Keratinocyte (primary cell): ENCODE results near the gene FUT6. TPM values are rescaled to one million over a fixed set of nuclear protein-coding genes. Genes with fewer than 3 reads are reported as not detected.

Experiments
- DNase-seq: peaks from one replicate; pipeline ENCODE4 v3.0.0-alpha.2; 2011; ENCODE audit warnings: low read depth, missing footprints, low spot score
- FAIRE-seq: peaks from 2 replicates; lab custom pipeline; 2011; peaks lifted over from hg19 to GRCh38; lab: Jason Lieb, UNC
- H2AFZ ChIP-seq: 2 replicates; pipeline ENCODE4 v1.6.0; 2012; ENCODE audit warnings: low read length, control low read depth, inconsistent platforms; ENCODE audit not compliant: control insufficient read depth
- H3K27ac ChIP-seq: 2 replicates; pipeline ENCODE4 v1.5.1; 2011; ENCODE audit warnings: low read length; ENCODE audit not compliant: control insufficient read depth, insufficient read depth
- H3K27me3 ChIP-seq: 3 replicates; pipeline ENCODE4 v1.6.0; 2011; ENCODE audit warnings: low read length; ENCODE audit not compliant: control insufficient read depth, insufficient read depth; ENCODE audit errors: extremely low read depth
- H3K36me3 ChIP-seq, 2 experiments: 2 replicates in 1 of 2; 3 replicates in 1 of 2; pipeline ENCODE4 v1.5.1; 2011; ENCODE audit warnings: low read length in 2 of 2, mild to moderate bottlenecking in 1 of 2; ENCODE audit not compliant: control insufficient read depth in 2 of 2, insufficient read depth in 2 of 2; ENCODE audit errors: extremely low read depth in 1 of 2
- H3K4me1 ChIP-seq: 3 replicates; pipeline ENCODE4 v1.5.1; 2011; ENCODE audit warnings: low read length; ENCODE audit not compliant: control insufficient read depth, insufficient read depth; ENCODE audit errors: extremely low read depth
- H3K4me2 ChIP-seq: 3 replicates; pipeline ENCODE4 v1.6.0; 2011; ENCODE audit warnings: low read depth, low read length; ENCODE audit not compliant: control insufficient read depth, insufficient read depth; ENCODE audit errors: extremely low read depth
- H3K4me3 ChIP-seq, 3 experiments: fragments of 200-600 bp in 1 of 3; sonication (generic) in 1 of 3; 2 replicates in 2 of 3; 3 replicates in 1 of 3; pipeline ENCODE4 v1.5.1; 2011 to 2016; ENCODE audit warnings: low read length in 3 of 3, mild to moderate bottlenecking in 3 of 3, control low read depth in 2 of 3, inconsistent platforms in 1 of 3, low read depth in 1 of 3, mixed read lengths in 1 of 3, mixed run types in 1 of 3, moderate library complexity in 1 of 3; ENCODE audit not compliant: control insufficient read depth in 2 of 3, insufficient read depth in 2 of 3; ENCODE audit errors: extremely low read depth in 1 of 3
- H3K79me2 ChIP-seq: 2 replicates; pipeline ENCODE4 v1.6.0; 2012; ENCODE audit warnings: low read length; ENCODE audit not compliant: control insufficient read depth, insufficient read depth
- H3K9ac ChIP-seq: 3 replicates; pipeline ENCODE4 v1.6.0; 2011; ENCODE audit warnings: low read length; ENCODE audit not compliant: control insufficient read depth, insufficient read depth; ENCODE audit errors: extremely low read depth
- H3K9me1 ChIP-seq: 3 replicates; pipeline ENCODE4 v1.6.0; 2011; ENCODE audit warnings: low read length; ENCODE audit not compliant: control insufficient read depth, insufficient read depth; ENCODE audit errors: extremely low read depth
- H3K9me3 ChIP-seq: 2 replicates; pipeline ENCODE4 v1.5.1; 2012; ENCODE audit warnings: low read depth, low read length; ENCODE audit not compliant: control insufficient read depth
- H4K20me1 ChIP-seq: 3 replicates; pipeline ENCODE4 v1.6.0; 2011; ENCODE audit warnings: low read length; ENCODE audit not compliant: control insufficient read depth, insufficient read depth; ENCODE audit errors: extremely low read depth
- CTCF ChIP-seq, 3 experiments: IDR thresholded peaks in 1 of 3; conservative IDR thresholded peaks in 1 of 3; optimal IDR thresholded peaks in 1 of 3; 2 replicates in 2 of 3; 3 replicates in 1 of 3; pipeline versions ENCODE3 to v1.5.1; 2011; ENCODE audit warnings: low read length in 3 of 3, mild to moderate bottlenecking in 3 of 3, moderate library complexity in 2 of 3, control low read depth in 1 of 3, inconsistent platforms in 1 of 3; ENCODE audit not compliant: insufficient read depth in 2 of 3; ENCODE audit errors: extremely low read depth in 1 of 3
- EZH2 ChIP-seq: IDR thresholded peaks from one replicate; pipeline ENCODE4 v1.6.1; 2012; ENCODE audit warnings: inconsistent platforms, mild to moderate bottlenecking, low read length, moderate library complexity
- dilution Hi-C: fragments of 300-500 bp; cut with MboI; formaldehyde crosslinking; loops from one replicate; pipeline ENCODE4 v1.7.0; 2020; ENCODE audit warnings: low sequenced_read_pairs; ENCODE audit not compliant: extremely low pct_ligation_motif_present
- polyA plus RNA-seq, 5 experiments: library from polyadenylated mRNA; depleted of rRNA in 3 of 5; stranded (reverse) in 3 of 5; stranded (forward) in 1 of 5; unstranded in 1 of 5; fragments of >200 nt; gene quantifications; 1 replicate in 1 of 5; 2 replicates in 3 of 5; 3 replicates in 1 of 5; pipeline versions ENCODE4 v1.2.1 to v1.2.3, GENCODE V29; 2011 to 2012; ENCODE audit warnings: missing spikeins in 2 of 5, low read depth in 1 of 5, low replicate concordance in 1 of 5

The FUT6 gene
- polyA plus RNA-seq, 1 donor (not counting 4 experiments of a cell fraction or from before 2014, with no cell fraction given): not detected

GRCh38 chr19:5828661-5829566 is 10.6 kb downstream of the FUT6 start:
- H2AFZ ChIP-seq: peak overlapping the region; percentile 85
- H3K79me2 ChIP-seq: no peaks in the 10 kb centered on the region
- peak overlapping the region; percentile 76 for H3K9ac ChIP-seq
- H3K4me1 ChIP-seq: no peaks in the 10 kb centered on the region
- dilution Hi-C loops: no loop called here
- DNase-seq: no peak
- no peaks in the 10 kb centered on the region for H4K20me1 ChIP-seq
- H3K4me3 ChIP-seq: peak overlapping the region; percentile 28 to 72 (median 58)
- no peaks in the 10 kb centered on the region for H3K9me3 ChIP-seq
- H3K9me1 ChIP-seq: no peaks in the 10 kb centered on the region
- FAIRE-seq: no peak
- TF ChIP-seq EZH2 (no peak), CTCF (optimal IDR thresholded peaks at IDR 0.05 in 1 of 3, IDR thresholded peaks at IDR 0.05 in 1 of 3, conservative IDR thresholded peaks at IDR 0.05 in 1 of 3; ENCODE audit: extremely low read depth in 1 of 3, insufficient read depth in 2 of 3, low read length in 3 of 3) (no peak)
- H3K36me3 ChIP-seq: no peaks in the 10 kb centered on the region
- peaks cover 15% of the 10 kb centered on the region for H3K27me3 ChIP-seq
- peak overlapping the region; percentile 53 for H3K27ac ChIP-seq
- H3K4me2 ChIP-seq: peak overlapping the region; percentile 89

GRCh38 chr19:5827891-5828660 is 11.4 kb downstream of the FUT6 start:
- FAIRE-seq: peak; percentile 5
- TF ChIP-seq CTCF (optimal IDR thresholded peaks at IDR 0.05 in 1 of 3, IDR thresholded peaks at IDR 0.05 in 1 of 3, conservative IDR thresholded peaks at IDR 0.05 in 1 of 3; ENCODE audit: extremely low read depth in 1 of 3, insufficient read depth in 2 of 3, low read length in 3 of 3) (no peak), EZH2 (no peak)

More at GRCh38 chr19:5827891-5828660, 11.4 kb downstream of the FUT6 start:
- Histone ChIP-seq H3K4me1 (no peaks in the 10 kb centered on the region), H3K9ac (peak overlapping the region; percentile 76), H3K4me2 (peak overlapping the region; percentile 89), H3K4me3 (peak overlapping the region; percentile 29 to 72 (median 58)), H3K9me3 (no peaks in the 10 kb centered on the region), H3K36me3 (no peaks in the 10 kb centered on the region), H4K20me1 (no peaks in the 10 kb centered on the region), H2AFZ (peak overlapping the region; percentile 85), H3K27me3 (peaks cover 15% of the 10 kb centered on the region), H3K79me2 (no peaks in the 10 kb centered on the region), H3K27ac (peak overlapping the region; percentile 53), H3K9me1 (no peaks in the 10 kb centered on the region)
- dilution Hi-C loops: no loop called here
- peak; percentile 54 for DNase-seq
